H1 (cell line): ENCODE results near the gene DPP10. TPM values are rescaled to one million over a fixed set of nuclear protein-coding genes. Genes with fewer than 3 reads are reported as not detected.

Experiments used
- CTCF ChIA-PET: fragments of 300-600 bp; sonication (Branson Sonifier 250); formaldehyde crosslinking; loops from one replicate; lab custom pipeline; 2021; ENCODE audit not compliant: partially characterized antibody; lab: Charles Lee
- POLR2A ChIA-PET: fragments of 300-600 bp; sonication (Branson Sonifier 250); formaldehyde crosslinking; loops from one replicate; lab custom pipeline; 2021; ENCODE audit warnings: inconsistent platforms; ENCODE audit not compliant: partially characterized antibody; lab: Charles Lee
- DNase-seq, 2 experiments: peaks; one replicate each; pipeline versions ENCODE4 v3.0.0 to v3.0.0-alpha.2; 2010 to 2022; ENCODE audit warnings: low spot score in 2 of 2, low read depth in 1 of 2, mixed read lengths in 1 of 2
- FAIRE-seq: peaks from 2 replicates; lab custom pipeline; 2011; peaks lifted over from hg19 to GRCh38; lab: Jason Lieb, UNC
- H2AFZ ChIP-seq: 2 replicates; pipeline ENCODE4 v1.8.1; 2012; ENCODE audit warnings: low read length, inconsistent platforms
- H2AK5ac ChIP-seq: 2 replicates; pipeline ENCODE4 v1.6.1; 2013; ENCODE audit warnings: low read depth, low read length
- H2BK120ac ChIP-seq: replicated peaks from 2 replicates; pipeline ENCODE3; 2013; ENCODE audit warnings: low read depth, low read length, inconsistent platforms
- H2BK12ac ChIP-seq: 2 replicates; pipeline ENCODE4 v1.6.1; 2013; ENCODE audit warnings: low read depth, low read length
- H2BK15ac ChIP-seq: 2 replicates; pipeline ENCODE4 v1.6.1; 2013; ENCODE audit warnings: low read length
- H2BK20ac ChIP-seq: 2 replicates; pipeline ENCODE4 v1.6.1; 2013; ENCODE audit warnings: low read length
- H2BK5ac ChIP-seq: 2 replicates; pipeline ENCODE4 v1.6.1; 2013; ENCODE audit warnings: low read depth, low read length
- H3K14ac ChIP-seq: 2 replicates; pipeline ENCODE4 v1.6.1; 2013; ENCODE audit warnings: inconsistent platforms; ENCODE audit not compliant: insufficient read length
- H3K18ac ChIP-seq: 2 replicates; pipeline ENCODE4 v1.6.1; 2013; ENCODE audit warnings: low read length; ENCODE audit errors: extremely low read depth
- H3K23ac ChIP-seq: 2 replicates; pipeline ENCODE4 v1.6.1; 2013; ENCODE audit warnings: inconsistent platforms; ENCODE audit not compliant: insufficient read length
- H3K23me2 ChIP-seq: 2 replicates; pipeline ENCODE4 v1.6.1; 2013; ENCODE audit warnings: low read depth, low read length
- H3K27ac ChIP-seq: 2 replicates; pipeline ENCODE4 v1.6.1; 2011; ENCODE audit warnings: low read depth, low read length, inconsistent platforms
- H3K27me3 ChIP-seq, 4 experiments: replicated peaks in 1 of 4; 1 replicate in 1 of 4; 2 replicates in 3 of 4; pipeline versions ENCODE4 v1.6.1 to v1.8.1; 2011 to 2013; ENCODE audit warnings: low read length in 3 of 4, mild to moderate bottlenecking in 3 of 4, inconsistent platforms in 2 of 4, mixed read lengths in 2 of 4, moderate library complexity in 1 of 4; ENCODE audit not compliant: control insufficient read depth in 3 of 4, insufficient read depth in 3 of 4; ENCODE audit errors: extremely low read depth in 1 of 4
- H3K36me3 ChIP-seq, 4 experiments: 2 replicates each; pipeline versions ENCODE4 v1.6.1 to v1.8.1; 2011 to 2013; ENCODE audit warnings: mild to moderate bottlenecking in 4 of 4, low read length in 3 of 4, moderate library complexity in 2 of 4, control low read depth in 1 of 4, inconsistent platforms in 1 of 4; ENCODE audit not compliant: insufficient read depth in 4 of 4, control insufficient read depth in 2 of 4
- H3K4ac ChIP-seq: replicated peaks from 2 replicates; pipeline ENCODE3; 2013; ENCODE audit warnings: low read length, low read depth, mixed read lengths, inconsistent platforms; ENCODE audit not compliant: insufficient read length
- H3K4me1 ChIP-seq, 4 experiments: replicated peaks in 1 of 4; 1 replicate in 1 of 4; 2 replicates in 3 of 4; pipeline versions ENCODE4 v1.6.1 to v1.8.1; 2011 to 2013; ENCODE audit warnings: low read length in 3 of 4, inconsistent platforms in 2 of 4, mixed read lengths in 1 of 4; ENCODE audit not compliant: insufficient read depth in 4 of 4, control insufficient read depth in 3 of 4
- H3K4me2 ChIP-seq, 2 experiments: 2 replicates each; pipeline versions ENCODE4 v1.6.1 to v1.8.1; 2011 to 2013; ENCODE audit warnings: low read depth in 2 of 2, low read length in 2 of 2, control low read depth in 1 of 2, inconsistent platforms in 1 of 2, mild to moderate bottlenecking in 1 of 2; ENCODE audit not compliant: insufficient read depth in 1 of 2
- H3K4me3 ChIP-seq, 4 experiments: fragments of 200-600, 300-600 bp in 1 of 4; sonication (generic), shearing (Covaris generic), sonication (Bioruptor Twin) in 1 of 4; 2 replicates each; pipeline versions ENCODE4 v1.5.1 to v1.8.1; 2011 to 2016; ENCODE audit warnings: low read length in 4 of 4, low read depth in 3 of 4, control low read depth in 2 of 4, inconsistent platforms in 2 of 4, mild to moderate bottlenecking in 2 of 4, mixed read lengths in 1 of 4, moderate library complexity in 1 of 4; ENCODE audit not compliant: insufficient read depth in 2 of 4; ENCODE audit errors: extremely low read depth in 1 of 4
- H3K56ac ChIP-seq: replicated peaks from 2 replicates; pipeline ENCODE3; 2013; ENCODE audit warnings: low read depth, mild to moderate bottlenecking, mixed read lengths, low read length, inconsistent platforms; ENCODE audit not compliant: insufficient read length
- H3K79me1 ChIP-seq: 2 replicates; pipeline ENCODE4 v1.6.1; 2013; ENCODE audit warnings: low read depth, low read length, control low read depth
- H3K79me2 ChIP-seq, 2 experiments: 2 replicates each; pipeline versions ENCODE4 v1.6.1 to v1.8.1; 2012 to 2013; ENCODE audit warnings: low read length in 2 of 2, mild to moderate bottlenecking in 2 of 2, inconsistent platforms in 1 of 2; ENCODE audit not compliant: insufficient read depth in 2 of 2, control insufficient read depth in 1 of 2
- H3K9ac ChIP-seq, 4 experiments: replicated peaks in 1 of 4; 1 replicate in 1 of 4; 2 replicates in 3 of 4; pipeline versions ENCODE4 v1.6.1 to v1.8.1; 2011 to 2013; ENCODE audit warnings: low read depth in 3 of 4, low read length in 3 of 4, control low read depth in 2 of 4, mild to moderate bottlenecking in 2 of 4, moderate library complexity in 2 of 4, inconsistent platforms in 1 of 4; ENCODE audit errors: extremely low read depth in 1 of 4
- H3K9me3 ChIP-seq, 2 experiments: 2 replicates each; pipeline versions ENCODE4 v1.6.1 to v1.8.1; 2012 to 2013; ENCODE audit warnings: mild to moderate bottlenecking in 2 of 2, moderate library complexity in 2 of 2, control low read depth in 1 of 2, inconsistent platforms in 1 of 2, low read depth in 1 of 2, low read length in 1 of 2, mixed read lengths in 1 of 2; ENCODE audit not compliant: insufficient read depth in 2 of 2
- H4K20me1 ChIP-seq, 2 experiments: replicated peaks in 1 of 2; 2 replicates each; pipeline versions ENCODE3 to v1.8.1; 2011 to 2013; ENCODE audit warnings: inconsistent platforms in 2 of 2, low read length in 2 of 2, mild to moderate bottlenecking in 1 of 2; ENCODE audit not compliant: insufficient read depth in 2 of 2, control insufficient read depth in 1 of 2
- H4K5ac ChIP-seq: 2 replicates; pipeline ENCODE4 v1.6.1; 2013; ENCODE audit warnings: low read length, low read depth, mixed read lengths, inconsistent platforms; ENCODE audit not compliant: insufficient read length
- H4K8ac ChIP-seq: 2 replicates; pipeline ENCODE4 v1.8.0; 2013; ENCODE audit warnings: mild to moderate bottlenecking, moderate library complexity, low read length, inconsistent platforms; ENCODE audit not compliant: insufficient read depth; ENCODE audit errors: extremely low read depth
- H4K91ac ChIP-seq: replicated peaks from 2 replicates; pipeline ENCODE3; 2013; ENCODE audit warnings: low read length, mixed read lengths, inconsistent platforms; ENCODE audit not compliant: insufficient read length
- WGBS, 2 experiments: shearing (Covaris generic) in 1 of 2; methylation state at CpG; one replicate each; pipeline versions ENCODE4 v1.1.6 to v1.1.7; 2013 to 2015; ENCODE audit warnings: low lambda C conversion rate in 2 of 2, mixed read lengths in 2 of 2, inconsistent platforms in 1 of 2, low coverage in 1 of 2, missing lambda C conversion rate in 1 of 2; ENCODE audit not compliant: insufficient replicate concordance in 2 of 2, insufficient coverage in 1 of 2, insufficient read length in 1 of 2; ENCODE audit errors: extremely low coverage in 1 of 2, missing lambda C conversion rate in 1 of 2; 5-methylcytosine and 5-hydroxymethylcytosine counted together
- polyA plus RNA-seq, 7 experiments: library from polyadenylated mRNA; depleted of rRNA in 3 of 7; stranded (reverse) in 5 of 7; unstranded in 2 of 7; fragments of >200 nt in 5 of 7; fragments of 200-250 nt in 2 of 7; gene quantifications; 1 replicate in 5 of 7; 2 replicates in 1 of 7; 4 replicates in 1 of 7; pipeline versions ENCODE4 v1.2.1 to v1.2.3, GENCODE V29; 2011 to 2013; ENCODE audit warnings: missing spikeins in 2 of 7, mixed read lengths in 2 of 7
- total RNA-seq: library from RNA; stranded (reverse); fragmentation: NEBNext Ultra II Directional; extraction: Animal tissue kit (Norgen Biotek cat#: 25700); gene quantifications from 2 replicates; pipeline ENCODE4 v1.2.1, GENCODE V29; 2021

DPP10 gene
- total and polyA plus RNA-seq, 2 of the 8 experiments (the other 6 are each of a cell fraction or from before 2014, with no cell fraction given) = 3.3 to 7.2 TPM

GRCh38 chr2:114937366-114937930 lies 495.0 kb downstream of the DPP10 start:
- H3K27ac ChIP-seq = no peak overlapping the region
- H2BK12ac ChIP-seq = no peak overlapping the region
- no peak overlapping the region for H3K4me3 ChIP-seq
- no peak overlapping the region for H4K91ac ChIP-seq
- ChIA-PET CTCF (interaction anchor here (0.9 kb wide), 1 partner anchor 17 kb away, joined by 3 read pairs; no protein-coding TSS in a partner anchor), POLR2A (no interaction called here)
- DNase-seq (no peak), FAIRE-seq (no peak)
- no peak overlapping the region for H2AK5ac ChIP-seq
- H3K18ac ChIP-seq = no peak overlapping the region
- H3K9me3 ChIP-seq = no peaks in the 10 kb centered on the region
- no peaks in the 10 kb centered on the region for H3K79me2 ChIP-seq
- H3K4ac ChIP-seq = no peak overlapping the region
- H3K36me3 ChIP-seq = no peaks in the 10 kb centered on the region
- no peak overlapping the region for H3K4me2 ChIP-seq
- H3K23me2 ChIP-seq = no peaks in the 10 kb centered on the region
- H3K56ac ChIP-seq = no peak overlapping the region
- H2BK120ac ChIP-seq = no peak overlapping the region
- no peak overlapping the region for H4K5ac ChIP-seq
- no peak overlapping the region for H3K23ac ChIP-seq
- H3K27me3 ChIP-seq = no peaks in the 10 kb centered on the region
- H2BK20ac ChIP-seq = no peak overlapping the region
- H3K4me1 ChIP-seq = no peaks in the 10 kb centered on the region
- peak overlapping the region; percentile 1; the same call in 1 of the 2 replicates for H2AFZ ChIP-seq
- H4K8ac ChIP-seq = no peak overlapping the region
- H3K14ac ChIP-seq = no peak overlapping the region
- no peak overlapping the region for H2BK15ac ChIP-seq
- H3K79me1 ChIP-seq = no peaks in the 10 kb centered on the region
- no peaks in the 10 kb centered on the region for H4K20me1 ChIP-seq
- 84% methylated on average over 9 of the region's 9 CpGs; no CpG with 5 or more reads in 1 of the 2 experiments for WGBS, 2 experiments
- H3K9ac ChIP-seq = no peak overlapping the region
- no peak overlapping the region for H2BK5ac ChIP-seq
